Stimulated activated naive CD4-positive, alpha-beta T cell treated with Interleukin-2 at 50 U/mL for 16 hours (primary cell): ENCODE measurements around the gene HGFAC.
"Not testable (repeated sequence)": the region's sequence is repeated elsewhere in the genome, so short reads cannot be mapped to it uniquely, and the experiment has no call there.

Experiments used
- DNase-seq: peaks from one replicate; lab custom pipeline; 2025; lab: John Stamatoyannopoulos, UW

The HGFAC gene

GRCh38 chr4:3411190-3411589 is 30.6 kb upstream of the HGFAC start:
- DNase-seq, result not testable (repeated sequence)

GRCh38 chr4:3411676-3412075 is 30.1 kb upstream of the HGFAC start:
- DNase-seq, result no peak

- DNase-seq, result no peak
These were observed 29.3 kb upstream of the HGFAC start for GRCh38 chr4:3412257-3413020.

- DNase-seq, result no peak
These were observed 28.5 kb upstream of the HGFAC start for GRCh38 chr4:3413217-3413671.

GRCh38 chr4:3413675-3414420 is 27.9 kb upstream of the HGFAC start:
- no peak for DNase-seq

GRCh38 chr4:3414421-3415279 is 27.1 kb upstream of the HGFAC start:
- DNase-seq, result no peak

GRCh38 chr4:3415471-3416141 is 26.2 kb upstream of the HGFAC start:
- DNase-seq, result no peak

- no peak for DNase-seq
These were observed 25.5 kb upstream of the HGFAC start for GRCh38 chr4:3416270-3416669.

GRCh38 chr4:3416821-3417221 is 24.9 kb upstream of the HGFAC start:
- no peak for DNase-seq

GRCh38 chr4:3417448-3417847 is 24.3 kb upstream of the HGFAC start:
- no peak for DNase-seq

GRCh38 chr4:3418029-3418762 is 23.6 kb upstream of the HGFAC start:
- DNase-seq, result no peak

- DNase-seq, result no peak
These were observed 21.7 kb upstream of the HGFAC start for GRCh38 chr4:3419836-3420605.

GRCh38 chr4:3420606-3420955 is 21.2 kb upstream of the HGFAC start:
- no peak for DNase-seq

GRCh38 chr4:3420956-3421355 is 20.8 kb upstream of the HGFAC start:
- no peak for DNase-seq

- DNase-seq, result no peak
These were observed 20.3 kb upstream of the HGFAC start for GRCh38 chr4:3421470-3421869.

- no peak for DNase-seq
These were observed 19.4 kb upstream of the HGFAC start for GRCh38 chr4:3422241-3422801.

- no peak for DNase-seq
These were observed 18.9 kb upstream of the HGFAC start for GRCh38 chr4:3422808-3423297.

- DNase-seq, result no peak
These were observed 18.4 kb upstream of the HGFAC start for GRCh38 chr4:3423406-3423805.

GRCh38 chr4:3423952-3424351 is 17.8 kb upstream of the HGFAC start:
- no peak for DNase-seq

GRCh38 chr4:3424522-3425095 is 17.2 kb upstream of the HGFAC start:
- DNase-seq, result no peak
